Kidney epithelial cell (primary cell): ENCODE results near the gene MCC. TPM values are rescaled to one million over a fixed set of nuclear protein-coding genes. Genes with fewer than 3 reads are reported as not detected.
A peak's percentile ranks its signal among the peaks of the same experiment; 100 is the strongest.

Source experiments
- DNase-seq: peaks from one replicate; pipeline ENCODE4 v3.0.0-alpha.2; 2010; ENCODE audit warnings: low read depth
- H3K27me3 ChIP-seq: 2 replicates; pipeline ENCODE4 v1.6.0; 2011; ENCODE audit warnings: low read length; ENCODE audit not compliant: control insufficient read depth, insufficient read depth
- H3K36me3 ChIP-seq: 2 replicates; pipeline ENCODE4 v1.5.1; 2011; ENCODE audit warnings: low read length; ENCODE audit not compliant: control insufficient read depth, insufficient read depth
- H3K4me3 ChIP-seq: 2 replicates; pipeline ENCODE4 v1.5.1; 2011; ENCODE audit warnings: low read depth, mild to moderate bottlenecking, control low read depth, low read length
- CTCF ChIP-seq: IDR thresholded peaks from 2 replicates; pipeline ENCODE4 v1.5.1; 2011; ENCODE audit warnings: mild to moderate bottlenecking, moderate library complexity, low read length, control low read depth, inconsistent platforms; ENCODE audit not compliant: insufficient read depth, poor library complexity, severe bottlenecking
- total RNA-seq: library from RNA; depleted of rRNA; stranded (reverse); fragments of >200 nt; gene quantifications from 2 replicates; pipeline ENCODE4 v1.2.3, GENCODE V29; 2015

Gene MCC
- total RNA-seq, 1 donor from 2014 or later = 16.7 TPM

- peak; percentile 10 for DNase-seq
- Histone ChIP-seq H3K4me3 (peak within 1 kb of the TSS; percentile 86), H3K36me3 (no peaks in the 10 kb centered on the region), H3K27me3 (no peaks in the 10 kb centered on the region)
- peak; percentile 32 for TF ChIP-seq CTCF
Measured at GRCh38 chr5:113513384-113514288, 25.4 kb upstream of the MCC start, which contains the start of gene YTHDC2. YTHDC2 (plus strand) TSS chr5:113513694; CDS start chr5:113513896, 202 bp downstream.

GRCh38 chr5:113512341-113512740 is 24.1 kb upstream of the MCC start:
- no peak for TF ChIP-seq CTCF
- no peak overlapping the region for H3K4me3 ChIP-seq
- DNase-seq = no peak

GRCh38 chr5:113510836-113511451 is 22.7 kb upstream of the MCC start:
- no peak overlapping the region for H3K4me3 ChIP-seq
- H3K36me3 ChIP-seq = no peaks in the 10 kb centered on the region
- DNase-seq = no peak
- TF ChIP-seq CTCF = peak; percentile 40
- no peaks in the 10 kb centered on the region for H3K27me3 ChIP-seq

More at GRCh38 chr5:113512341-113512740, 24.1 kb upstream of the MCC start:
- no peaks in the 10 kb centered on the region for H3K27me3 ChIP-seq
- H3K36me3 ChIP-seq = no peaks in the 10 kb centered on the region

GRCh38 chr5:113508756-113509155 is 20.5 kb upstream of the MCC start:
- TF ChIP-seq CTCF = no peak
- no peak for DNase-seq
- no peaks in the 10 kb centered on the region for H3K27me3 ChIP-seq
- H3K4me3 ChIP-seq = no peak overlapping the region
- no peaks in the 10 kb centered on the region for H3K36me3 ChIP-seq

- Histone ChIP-seq H3K4me3 (no peak overlapping the region), H3K36me3 (no peaks in the 10 kb centered on the region), H3K27me3 (no peaks in the 10 kb centered on the region)
- no peak for TF ChIP-seq CTCF
- no peak for DNase-seq
Measured at GRCh38 chr5:113507601-113508000, 19.3 kb upstream of the MCC start.
